OCI-LY7 (cell line): ENCODE measurements around the gene WSB1. TPM values are rescaled to one million over a fixed set of nuclear protein-coding genes. Genes with fewer than 3 reads are reported as not detected.

Source experiments
- BruUV-seq: library from RNA; stranded (reverse); fragments of 400-500 nt; replicated peaks from 2 replicates; lab custom pipeline; 2021; lab: Mats Ljungman, UMichigan
- CTCF ChIA-PET: fragments of 300-600 bp; sonication (Branson Sonifier 250); formaldehyde crosslinking; loops from one replicate; lab custom pipeline; 2022; ENCODE audit warnings: antibody characterized with exemption; ENCODE audit not compliant: unreplicated experiment; lab: Charles Lee
- POLR2A ChIA-PET: fragments of 300-600 bp; sonication (Branson Sonifier 250); formaldehyde crosslinking; loops from one replicate; lab custom pipeline; 2022; ENCODE audit warnings: antibody characterized with exemption; lab: Charles Lee
- DNase-seq: peaks from one replicate; pipeline ENCODE4 v3.0.0-alpha.2; 2015; ENCODE audit warnings: low spot score
- H2AFZ ChIP-seq: fragments of 200-600 bp; sonication (generic), shearing (Covaris generic); 2 replicates; pipeline ENCODE4 v1.6.1; 2014; ENCODE audit warnings: mild to moderate bottlenecking, antibody characterized with exemption, low read length, moderate library complexity
- H3K27ac ChIP-seq: fragments of 200-600 bp; sonication (generic); 2 replicates; pipeline ENCODE4 v1.5.1; 2014; ENCODE audit warnings: mixed run types, low read depth, mild to moderate bottlenecking, moderate library complexity, low read length, inconsistent platforms; ENCODE audit not compliant: poor library complexity, severe bottlenecking
- H3K36me3 ChIP-seq: fragments of 200-600 bp; sonication (generic); 2 replicates; pipeline ENCODE4 v1.6.1; 2014; ENCODE audit warnings: mild to moderate bottlenecking, antibody characterized with exemption, low read length, moderate library complexity, mixed read lengths; ENCODE audit not compliant: insufficient read depth
- H3K4me1 ChIP-seq: fragments of 200-600 bp; sonication (generic); 2 replicates; pipeline ENCODE4 v1.5.1; 2014; ENCODE audit warnings: mild to moderate bottlenecking, low read length; ENCODE audit not compliant: insufficient read depth, poor library complexity, severe bottlenecking
- H3K4me2 ChIP-seq: fragments of 200-600 bp; sonication (generic); 2 replicates; pipeline ENCODE4 v1.6.1; 2014; ENCODE audit warnings: mild to moderate bottlenecking, low read length
- H3K4me3 ChIP-seq: fragments of 200-600 bp; sonication (generic); 2 replicates; pipeline ENCODE4 v1.5.1; 2014; ENCODE audit warnings: mild to moderate bottlenecking, low read depth, low read length; ENCODE audit not compliant: poor library complexity, severe bottlenecking
- H3K79me2 ChIP-seq: fragments of 200-600 bp; sonication (generic); 2 replicates; pipeline ENCODE4 v1.6.1; 2016; ENCODE audit warnings: low read depth, mild to moderate bottlenecking, low read length, moderate library complexity, mixed read lengths; ENCODE audit not compliant: insufficient read depth
- H3K9me2 ChIP-seq: fragments of 200-600 bp; sonication (generic); 2 replicates; pipeline ENCODE4 v1.6.1; 2016; ENCODE audit warnings: mild to moderate bottlenecking, low read length, mixed read lengths; ENCODE audit not compliant: insufficient read depth
- H3K9me3 ChIP-seq: fragments of 200-600 bp; sonication (generic); 2 replicates; pipeline ENCODE4 v1.6.1; 2014; ENCODE audit warnings: mild to moderate bottlenecking, mixed run types, low read length, mixed read lengths
- H4K20me1 ChIP-seq: fragments of 200-600 bp; sonication (generic); 2 replicates; pipeline ENCODE4 v1.6.1; 2014; ENCODE audit warnings: mild to moderate bottlenecking, antibody characterized with exemption, low read length, moderate library complexity, mixed read lengths; ENCODE audit not compliant: insufficient read depth
- EZH2phosphoT487 ChIP-seq: fragments of 200-600 bp; sonication (generic); IDR thresholded peaks from 2 replicates; pipeline ENCODE4 v1.6.1; 2018; ENCODE audit warnings: low read depth, borderline replicate concordance, mild to moderate bottlenecking, mixed run types, antibody characterized with exemption, low read length, moderate library complexity, mixed read lengths
- intact Hi-C: fragments of 100-400 bp; cut with micrococcal nuclease; formaldehyde crosslinking; loops from one replicate; pipeline ENCODE4 v1.10.0; 2022; ENCODE audit not compliant: unreplicated experiment
- total RNA-seq, 2 experiments: library from RNA; depleted of rRNA in 1 of 2; stranded (reverse); fragments of >200 nt in 1 of 2; shearing (Covaris generic) in 1 of 2; gene quantifications; 2 replicates each; pipeline ENCODE4 v1.2.3, GENCODE V29; 2014 to 2022
- TF ChIP-seq, protein P1 (sequence below): fragments of 200-600 bp; sonication (generic); conservative IDR thresholded peaks from 2 replicates; pipeline ENCODE4 v1.5.1; 2014; ENCODE audit warnings: mild to moderate bottlenecking, antibody characterized with exemption, low read length, moderate library complexity, mixed read lengths

WSB1 gene
- total RNA-seq, 2 experiments from 2014 or later: 115 to 118 TPM

DNA sequence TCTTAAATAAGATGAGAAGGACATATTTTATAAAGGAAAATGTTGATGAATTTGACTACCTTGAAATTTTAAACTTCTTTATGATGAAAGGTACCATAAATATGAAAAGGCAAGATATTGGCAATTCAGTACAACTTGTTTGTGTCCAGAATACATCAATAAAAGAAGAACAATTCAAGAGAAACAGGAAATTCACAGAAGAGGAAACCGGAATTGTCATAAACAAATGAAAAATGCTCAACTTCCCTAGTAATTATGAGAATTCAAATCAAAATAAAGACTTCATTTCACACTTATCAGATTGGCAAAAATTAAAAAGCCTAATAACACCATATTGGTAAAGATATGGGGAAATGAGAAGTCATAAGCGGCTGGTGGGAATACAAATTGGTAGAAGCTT lies 54.3 kb downstream of the WSB1 start:
- Histone ChIP-seq H4K20me1 (no peaks in the 10 kb centered on the region), H3K4me2 (peak overlapping the region; percentile 70), H3K9me3 (no peaks in the 10 kb centered on the region), H3K9me2 (no peaks in the 10 kb centered on the region), H2AFZ (peak overlapping the region; percentile 89), H3K79me2 (no peaks in the 10 kb centered on the region; the same call in 1 of the 2 replicates), H3K27ac (no peak overlapping the region), H3K4me3 (peak overlapping the region; percentile 63), H3K36me3 (no peaks in the 10 kb centered on the region), H3K4me1 (peaks cover 19% of the 10 kb centered on the region)
- BruUV-seq: no TSS peak
- intact Hi-C loops: loop anchor here (2.0 kb wide), 1 partner anchor 103 kb away; no protein-coding TSS in a partner anchor
- CTCF ChIA-PET: no interaction called here
- POLR2A ChIA-PET: no interaction called here
- no peak for DNase-seq
- TF ChIP-seq, protein P1, sequence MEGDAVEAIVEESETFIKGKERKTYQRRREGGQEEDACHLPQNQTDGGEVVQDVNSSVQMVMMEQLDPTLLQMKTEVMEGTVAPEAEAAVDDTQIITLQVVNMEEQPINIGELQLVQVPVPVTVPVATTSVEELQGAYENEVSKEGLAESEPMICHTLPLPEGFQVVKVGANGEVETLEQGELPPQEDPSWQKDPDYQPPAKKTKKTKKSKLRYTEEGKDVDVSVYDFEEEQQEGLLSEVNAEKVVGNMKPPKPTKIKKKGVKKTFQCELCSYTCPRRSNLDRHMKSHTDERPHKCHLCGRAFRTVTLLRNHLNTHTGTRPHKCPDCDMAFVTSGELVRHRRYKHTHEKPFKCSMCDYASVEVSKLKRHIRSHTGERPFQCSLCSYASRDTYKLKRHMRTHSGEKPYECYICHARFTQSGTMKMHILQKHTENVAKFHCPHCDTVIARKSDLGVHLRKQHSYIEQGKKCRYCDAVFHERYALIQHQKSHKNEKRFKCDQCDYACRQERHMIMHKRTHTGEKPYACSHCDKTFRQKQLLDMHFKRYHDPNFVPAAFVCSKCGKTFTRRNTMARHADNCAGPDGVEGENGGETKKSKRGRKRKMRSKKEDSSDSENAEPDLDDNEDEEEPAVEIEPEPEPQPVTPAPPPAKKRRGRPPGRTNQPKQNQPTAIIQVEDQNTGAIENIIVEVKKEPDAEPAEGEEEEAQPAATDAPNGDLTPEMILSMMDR: no peak
- TF ChIP-seq EZH2phosphoT487: no peak

DNA sequence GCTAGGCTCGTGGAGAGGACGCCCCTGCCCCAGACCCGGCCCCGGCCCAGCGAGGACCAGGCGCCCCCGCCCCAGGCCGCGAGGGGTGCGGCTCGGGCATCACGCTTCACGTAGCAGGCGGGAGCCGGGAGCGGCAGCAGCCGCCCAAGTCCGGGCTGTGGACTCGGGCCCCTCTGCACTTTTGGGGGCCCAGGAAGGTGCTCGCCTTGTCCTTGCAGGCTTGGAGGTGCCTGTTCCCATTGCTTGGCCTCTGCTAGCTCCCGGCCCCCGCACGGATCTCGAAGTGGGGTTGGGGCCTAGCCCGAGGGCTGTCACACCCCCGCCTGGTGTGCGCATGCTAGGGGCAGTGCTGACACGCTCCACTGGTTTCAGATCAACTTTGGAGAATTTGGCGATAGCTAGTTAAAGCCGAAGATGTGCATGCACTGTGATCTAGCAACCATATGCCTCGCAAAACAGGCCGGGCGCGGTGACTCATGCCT lies 55.7 kb downstream of the WSB1 start:
- Histone ChIP-seq H3K79me2 (no peaks in the 10 kb centered on the region; the same call in 1 of the 2 replicates), H4K20me1 (no peaks in the 10 kb centered on the region), H3K9me3 (no peaks in the 10 kb centered on the region), H3K4me2 (peak overlapping the region; percentile 70; the same call in 1 of the 2 replicates), H3K9me2 (no peaks in the 10 kb centered on the region), H3K4me3 (peak overlapping the region; percentile 63), H3K36me3 (no peaks in the 10 kb centered on the region), H2AFZ (peak overlapping the region; percentile 89), H3K27ac (no peak overlapping the region), H3K4me1 (peaks cover 26% of the 10 kb centered on the region)
- ChIA-PET POLR2A (interaction anchor here (0.6 to 1.4 kb wide), 2 partner anchors 112 to 114 kb away, joined by 3 read pairs; no protein-coding TSS in a partner anchor), CTCF (no interaction called here)
- no TSS peak for BruUV-seq
- TF ChIP-seq EZH2phosphoT487: no peak
- TF ChIP-seq, protein P1: no peak
- intact Hi-C loops: loop anchor here (2.0 kb wide), 1 partner anchor 105 kb away; no protein-coding TSS in a partner anchor
- no peak for DNase-seq

DNA sequence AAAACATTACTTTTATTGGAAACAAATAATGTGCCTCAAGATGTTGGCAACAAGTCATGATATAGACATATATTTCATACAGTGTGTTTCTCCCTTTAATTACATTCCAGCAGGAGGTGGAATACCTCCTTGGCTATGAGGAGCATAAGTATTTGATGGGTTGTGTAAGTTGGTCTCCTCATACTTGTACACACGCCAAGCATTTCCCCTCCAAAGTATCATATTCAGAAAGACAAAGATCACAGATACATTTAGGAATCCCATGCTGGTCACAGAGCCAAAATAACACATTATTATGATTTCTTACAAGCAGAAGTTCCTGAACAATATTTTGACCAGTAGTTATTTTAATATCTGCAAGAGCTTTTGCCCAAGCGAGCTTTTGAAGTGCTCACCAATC lies 57.8 kb downstream of the WSB1 start:
- no peak for DNase-seq
- no peaks in the 10 kb centered on the region for H4K20me1 ChIP-seq
- H3K9me2 ChIP-seq: no peaks in the 10 kb centered on the region
- TF ChIP-seq, protein P1: no peak
- TF ChIP-seq EZH2phosphoT487: no peak
- H2AFZ ChIP-seq: no peak overlapping the region
- no peak overlapping the region for H3K4me3 ChIP-seq
- no peak overlapping the region for H3K27ac ChIP-seq
- CTCF ChIA-PET: no interaction called here
- no TSS peak for BruUV-seq
- no peaks in the 10 kb centered on the region for H3K36me3 ChIP-seq
- H3K79me2 ChIP-seq: no peaks in the 10 kb centered on the region; the same call in 1 of the 2 replicates
- no peaks in the 10 kb centered on the region for H3K9me3 ChIP-seq
- intact Hi-C loops: loop anchor here (2.0 kb wide), 2 partner anchors 29 to 57 kb away; partner anchors contain the start of gene WSB1
- peaks cover 26% of the 10 kb centered on the region for H3K4me1 ChIP-seq
- peak overlapping the region; percentile 80; the same call in 1 of the 2 replicates for H3K4me2 ChIP-seq
- POLR2A ChIA-PET: no interaction called here
